ENCODE data around the gene KRTAP4-6.
"Not testable (repeated sequence)": the region's sequence is repeated elsewhere in the genome, so short reads cannot be mapped to it uniquely, and the experiment has no call there.

Gene KRTAP4-6

GRCh38 chr17:41105347-41105746 lies 35.0 kb downstream of the KRTAP4-6 start, which contains the start of gene KRTAP4-9:
Gene KRTAP4-9 (plus strand): TSS chr17:41105389. CDS start chr17:41105389, 0 bp downstream.
- not testable (repeated sequence) for DNase-seq (ENCODE audit: low spot score)

GRCh38 chr17:41104386-41105038 lies 35.8 kb downstream of the KRTAP4-6 start:
- DNase-seq (ENCODE audit: low spot score), result not testable (repeated sequence)

- no peak for DNase-seq (ENCODE audit: low spot score)
Observed at GRCh38 chr17:41103896-41104295, 36.4 kb downstream of the KRTAP4-6 start.

GRCh38 chr17:41101586-41102259 lies 38.6 kb downstream of the KRTAP4-6 start, which contains the start of gene KRTAP4-16:
Gene KRTAP4-16 (minus strand): TSS chr17:41102209. CDS start chr17:41102209, 0 bp downstream.
- no peak for DNase-seq (ENCODE audit: low spot score)

GRCh38 chr17:41099682-41100480 lies 40.5 kb downstream of the KRTAP4-6 start:
- DNase-seq (ENCODE audit: low spot score), result not testable (repeated sequence)

GRCh38 chr17:41098481-41098880 lies 41.9 kb downstream of the KRTAP4-6 start:
- DNase-seq (ENCODE audit: low spot score), result no peak

GRCh38 chr17:41098042-41098441 lies 42.3 kb downstream of the KRTAP4-6 start, which contains the start of gene KRTAP4-8:
Gene KRTAP4-8 (minus strand): TSS chr17:41098142. CDS start chr17:41098084, 58 bp downstream.
- no peak for DNase-seq (ENCODE audit: low spot score)

- DNase-seq (ENCODE audit: low spot score), result no peak
Observed at GRCh38 chr17:41096055-41096454, 44.3 kb downstream of the KRTAP4-6 start.

All from LoVo (cell line).